HCT116 (cell line): ENCODE results near the gene PDCD6IP.

Experiments
- EZH2 ChIP-seq: fragments of 200-600 bp; sonication (generic); IDR thresholded peaks from 2 replicates; pipeline ENCODE4 v1.6.1; 2017; ENCODE audit warnings: antibody characterized with exemption, mixed run types
- POLR2A ChIP-seq: IDR thresholded peaks from 2 replicates; pipeline ENCODE4 v1.7.0; 2011; ENCODE audit warnings: borderline replicate concordance; ENCODE audit not compliant: insufficient read depth, insufficient read length; ENCODE audit errors: extremely low read depth
- RAD21 ChIP-seq: IDR thresholded peaks from 2 replicates; pipeline ENCODE4 v1.6.1; 2012; ENCODE audit warnings: low read depth, mild to moderate bottlenecking
- SIN3A ChIP-seq: IDR thresholded peaks from 2 replicates; pipeline ENCODE4 v1.6.1; 2012; ENCODE audit warnings: low read depth
- SP1 ChIP-seq: IDR thresholded peaks from 2 replicates; pipeline ENCODE4 v1.6.1; 2012; ENCODE audit warnings: low read depth
- ZNF274 ChIP-seq: fragments of 200-500 bp; sonication (Bioruptor generic); IDR thresholded peaks from 2 replicates; pipeline ENCODE4 v1.6.1; 2014; ENCODE audit warnings: mild to moderate bottlenecking, low read depth, low read length, inconsistent platforms
- TF ChIP-seq, protein P1 (sequence below), 3 experiments: fragments of 200-600 bp in 1 of 3; sonication (generic) in 1 of 3; IDR thresholded peaks in 2 of 3; conservative IDR thresholded peaks in 1 of 3; 2 replicates each; pipeline ENCODE4 v1.5.1; 2012 to 2017; ENCODE audit warnings: low read depth in 2 of 3, low read length in 2 of 3, antibody characterized with exemption in 1 of 3, borderline replicate concordance in 1 of 3, control low read depth in 1 of 3, mild to moderate bottlenecking in 1 of 3, mixed read lengths in 1 of 3, mixed run types in 1 of 3, moderate library complexity in 1 of 3; ENCODE audit not compliant: insufficient read depth in 1 of 3
- TF ChIP-seq, protein P2 (sequence below): IDR thresholded peaks from 2 replicates; pipeline ENCODE4 v1.6.1; 2012
- TF ChIP-seq, protein P3 (sequence below): IDR thresholded peaks from 2 replicates; pipeline ENCODE4 v1.6.1; 2012
- TF ChIP-seq, protein P4 (sequence below): IDR thresholded peaks from 2 replicates; pipeline ENCODE4 v1.6.1; 2012; ENCODE audit warnings: low read depth

DNA sequence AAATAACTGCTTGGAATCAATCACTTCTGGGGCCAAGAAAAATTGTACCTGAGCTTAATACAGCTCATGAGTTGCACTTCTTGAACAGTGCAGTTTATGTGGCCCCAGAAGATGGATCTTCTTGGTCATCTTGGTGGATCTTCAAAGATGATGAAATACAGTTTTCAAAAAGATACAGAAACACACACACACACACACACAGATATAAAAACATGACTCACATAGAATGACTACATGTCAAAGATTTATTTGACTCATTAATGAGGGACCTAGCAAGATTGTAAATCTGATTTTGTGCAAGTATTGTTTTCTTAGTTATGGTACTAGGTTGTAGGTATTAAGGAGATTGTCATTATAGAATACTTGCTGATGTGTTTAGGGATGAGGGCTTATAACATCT lies 32.6 kb downstream of the PDCD6IP start:
- TF ChIP-seq, protein P1, sequence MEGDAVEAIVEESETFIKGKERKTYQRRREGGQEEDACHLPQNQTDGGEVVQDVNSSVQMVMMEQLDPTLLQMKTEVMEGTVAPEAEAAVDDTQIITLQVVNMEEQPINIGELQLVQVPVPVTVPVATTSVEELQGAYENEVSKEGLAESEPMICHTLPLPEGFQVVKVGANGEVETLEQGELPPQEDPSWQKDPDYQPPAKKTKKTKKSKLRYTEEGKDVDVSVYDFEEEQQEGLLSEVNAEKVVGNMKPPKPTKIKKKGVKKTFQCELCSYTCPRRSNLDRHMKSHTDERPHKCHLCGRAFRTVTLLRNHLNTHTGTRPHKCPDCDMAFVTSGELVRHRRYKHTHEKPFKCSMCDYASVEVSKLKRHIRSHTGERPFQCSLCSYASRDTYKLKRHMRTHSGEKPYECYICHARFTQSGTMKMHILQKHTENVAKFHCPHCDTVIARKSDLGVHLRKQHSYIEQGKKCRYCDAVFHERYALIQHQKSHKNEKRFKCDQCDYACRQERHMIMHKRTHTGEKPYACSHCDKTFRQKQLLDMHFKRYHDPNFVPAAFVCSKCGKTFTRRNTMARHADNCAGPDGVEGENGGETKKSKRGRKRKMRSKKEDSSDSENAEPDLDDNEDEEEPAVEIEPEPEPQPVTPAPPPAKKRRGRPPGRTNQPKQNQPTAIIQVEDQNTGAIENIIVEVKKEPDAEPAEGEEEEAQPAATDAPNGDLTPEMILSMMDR (IDR thresholded peaks at IDR 0.05 in 2 of 3, conservative IDR thresholded peaks at IDR 0.05 in 1 of 3; ENCODE audit: borderline replicate concordance in 1 of 3, insufficient read depth in 1 of 3, low read depth in 2 of 3, low read length in 2 of 3) = no peak
- TF ChIP-seq, protein P2, sequence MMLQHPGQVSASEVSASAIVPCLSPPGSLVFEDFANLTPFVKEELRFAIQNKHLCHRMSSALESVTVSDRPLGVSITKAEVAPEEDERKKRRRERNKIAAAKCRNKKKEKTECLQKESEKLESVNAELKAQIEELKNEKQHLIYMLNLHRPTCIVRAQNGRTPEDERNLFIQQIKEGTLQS = no peak
- TF ChIP-seq EZH2 = no peak
- no peak for TF ChIP-seq SP1
- no peak for TF ChIP-seq POLR2A
- no peak for TF ChIP-seq RAD21
- TF ChIP-seq ZNF274 = no peak
- TF ChIP-seq SIN3A = no peak
- TF ChIP-seq, protein P3, sequence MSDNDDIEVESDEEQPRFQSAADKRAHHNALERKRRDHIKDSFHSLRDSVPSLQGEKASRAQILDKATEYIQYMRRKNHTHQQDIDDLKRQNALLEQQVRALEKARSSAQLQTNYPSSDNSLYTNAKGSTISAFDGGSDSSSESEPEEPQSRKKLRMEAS = no peak
- TF ChIP-seq, protein P4, sequence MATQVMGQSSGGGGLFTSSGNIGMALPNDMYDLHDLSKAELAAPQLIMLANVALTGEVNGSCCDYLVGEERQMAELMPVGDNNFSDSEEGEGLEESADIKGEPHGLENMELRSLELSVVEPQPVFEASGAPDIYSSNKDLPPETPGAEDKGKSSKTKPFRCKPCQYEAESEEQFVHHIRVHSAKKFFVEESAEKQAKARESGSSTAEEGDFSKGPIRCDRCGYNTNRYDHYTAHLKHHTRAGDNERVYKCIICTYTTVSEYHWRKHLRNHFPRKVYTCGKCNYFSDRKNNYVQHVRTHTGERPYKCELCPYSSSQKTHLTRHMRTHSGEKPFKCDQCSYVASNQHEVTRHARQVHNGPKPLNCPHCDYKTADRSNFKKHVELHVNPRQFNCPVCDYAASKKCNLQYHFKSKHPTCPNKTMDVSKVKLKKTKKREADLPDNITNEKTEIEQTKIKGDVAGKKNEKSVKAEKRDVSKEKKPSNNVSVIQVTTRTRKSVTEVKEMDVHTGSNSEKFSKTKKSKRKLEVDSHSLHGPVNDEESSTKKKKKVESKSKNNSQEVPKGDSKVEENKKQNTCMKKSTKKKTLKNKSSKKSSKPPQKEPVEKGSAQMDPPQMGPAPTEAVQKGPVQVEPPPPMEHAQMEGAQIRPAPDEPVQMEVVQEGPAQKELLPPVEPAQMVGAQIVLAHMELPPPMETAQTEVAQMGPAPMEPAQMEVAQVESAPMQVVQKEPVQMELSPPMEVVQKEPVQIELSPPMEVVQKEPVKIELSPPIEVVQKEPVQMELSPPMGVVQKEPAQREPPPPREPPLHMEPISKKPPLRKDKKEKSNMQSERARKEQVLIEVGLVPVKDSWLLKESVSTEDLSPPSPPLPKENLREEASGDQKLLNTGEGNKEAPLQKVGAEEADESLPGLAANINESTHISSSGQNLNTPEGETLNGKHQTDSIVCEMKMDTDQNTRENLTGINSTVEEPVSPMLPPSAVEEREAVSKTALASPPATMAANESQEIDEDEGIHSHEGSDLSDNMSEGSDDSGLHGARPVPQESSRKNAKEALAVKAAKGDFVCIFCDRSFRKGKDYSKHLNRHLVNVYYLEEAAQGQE = no peak
